ENCODE data around the gene MTSS2.

Gene MTSS2

DNA sequence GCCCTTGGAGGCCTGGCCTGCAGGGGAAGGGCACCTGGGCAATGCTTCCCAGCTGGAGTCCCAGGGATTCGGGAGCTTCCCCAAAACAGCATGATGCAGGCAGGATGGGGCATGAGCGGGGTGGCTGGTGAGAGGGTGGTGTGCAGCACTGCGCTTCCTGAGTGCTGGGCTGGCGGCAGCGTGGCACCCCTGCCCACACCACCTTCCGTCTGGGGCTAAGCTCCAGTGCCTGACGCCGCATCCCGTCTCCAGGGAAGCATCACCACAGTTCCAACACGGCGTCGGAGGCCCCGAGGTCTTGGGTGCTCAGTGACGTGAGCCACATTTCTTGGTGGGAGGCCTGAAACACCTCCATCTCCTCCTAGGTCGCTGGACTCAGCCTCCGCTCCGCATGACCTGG, 13.8 kb upstream of the MTSS2 start:
- no peak for DNase-seq (ENCODE audit: low spot score)

DNA sequence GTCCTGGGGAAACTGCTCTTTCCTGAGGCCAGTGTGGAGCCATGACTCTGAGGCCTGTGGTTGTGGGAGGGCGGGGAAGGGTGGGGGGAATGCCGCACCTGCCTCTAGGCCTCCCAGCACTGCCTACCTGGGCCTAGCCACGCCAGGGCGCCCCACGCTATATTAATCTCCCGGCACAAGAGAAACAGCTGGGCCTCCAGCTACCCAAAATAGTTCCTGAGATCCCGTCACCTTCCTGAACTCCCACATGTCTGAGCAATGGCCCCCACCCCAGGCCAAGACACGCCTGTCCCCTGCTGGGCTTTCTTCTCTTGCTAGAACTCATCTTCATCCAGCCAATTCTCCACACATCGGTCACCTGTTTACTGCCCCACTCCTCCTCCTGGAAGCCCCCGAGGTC, 13.0 kb upstream of the MTSS2 start:
- DNase-seq (ENCODE audit: low spot score): no peak

DNA sequence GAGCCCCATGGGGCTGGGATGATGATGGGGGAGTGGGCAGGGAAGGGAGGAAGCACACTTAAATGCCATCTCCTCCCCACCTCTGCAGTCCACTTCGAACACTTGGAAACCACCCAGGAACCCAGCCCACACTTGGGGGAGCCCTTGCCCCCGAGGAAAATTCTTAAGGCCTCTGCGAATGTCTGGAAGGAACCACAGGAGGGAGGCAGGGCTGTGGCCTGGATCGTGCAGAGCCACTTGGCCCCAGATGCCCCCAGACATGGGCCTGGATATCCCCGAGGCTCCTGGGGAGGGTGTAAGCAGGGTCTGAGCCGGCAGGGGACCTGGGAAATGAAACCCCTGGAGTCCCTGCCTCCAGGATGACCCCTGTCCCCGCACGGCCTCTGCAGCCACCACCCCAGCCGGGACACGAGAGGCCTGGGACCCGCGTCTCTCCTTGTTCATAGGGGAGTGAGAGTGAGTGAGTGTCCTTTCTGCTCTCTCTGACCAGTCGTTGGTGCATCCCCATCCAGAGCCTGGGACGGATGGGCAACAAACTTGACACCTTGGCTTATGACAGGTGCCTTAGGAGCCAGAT, 11.8 kb upstream of the MTSS2 start:
- DNase-seq (ENCODE audit: low spot score): no peak

DNA sequence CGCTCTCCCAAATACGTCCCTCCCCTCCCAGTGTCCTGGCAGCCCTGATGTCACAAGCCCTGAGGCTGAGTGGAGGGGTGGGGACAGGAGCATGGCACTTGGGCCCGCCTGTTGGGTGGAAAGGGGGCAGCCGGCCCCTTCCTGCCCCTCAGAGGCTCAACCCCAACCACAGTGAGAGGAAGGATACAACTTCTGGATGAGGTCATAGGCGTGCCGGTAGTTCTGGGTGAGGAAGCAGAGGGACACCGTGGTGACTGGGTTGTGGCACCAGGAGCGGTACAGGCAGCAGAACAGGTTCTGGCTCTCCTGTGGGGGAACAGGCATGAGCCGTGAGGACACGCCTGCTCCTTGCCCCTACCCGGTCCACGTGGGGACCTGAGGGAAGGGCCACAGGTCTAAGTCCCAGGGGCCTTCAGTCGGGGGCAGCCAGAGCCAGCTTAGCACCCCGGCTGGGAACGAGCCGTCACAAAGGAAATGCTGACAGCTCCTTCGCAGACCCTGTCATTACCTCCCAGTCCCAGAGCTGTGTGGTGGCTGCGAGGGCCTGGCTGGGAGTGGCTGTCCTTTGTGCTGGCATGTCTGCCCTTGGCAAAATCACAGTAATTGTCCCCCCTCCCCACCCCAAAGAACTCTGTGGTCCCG, 11.2 kb upstream of the MTSS2 start:
- peak; percentile 37 for DNase-seq (ENCODE audit: low spot score)

DNA sequence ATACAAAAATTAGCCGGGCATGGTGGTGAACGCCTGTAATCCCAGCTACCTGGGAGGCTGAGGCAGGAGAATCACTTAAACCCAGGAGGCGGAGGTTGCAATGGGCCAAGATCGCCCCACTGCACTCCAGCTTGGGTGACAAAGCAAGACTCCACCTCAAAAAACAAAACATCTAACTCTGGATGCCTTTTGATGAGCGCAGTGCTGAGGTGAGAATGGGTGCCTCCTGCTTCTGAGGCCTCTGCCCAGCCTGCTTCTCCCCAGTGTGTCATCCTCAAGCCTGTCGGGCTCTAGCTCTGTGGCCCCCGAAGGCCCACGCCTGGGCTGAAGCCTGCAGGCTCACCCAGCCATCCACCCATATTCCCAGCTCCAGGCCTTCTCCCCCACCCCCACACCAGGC, 10.5 kb upstream of the MTSS2 start:
- DNase-seq (ENCODE audit: low spot score): peak; percentile 42

DNA sequence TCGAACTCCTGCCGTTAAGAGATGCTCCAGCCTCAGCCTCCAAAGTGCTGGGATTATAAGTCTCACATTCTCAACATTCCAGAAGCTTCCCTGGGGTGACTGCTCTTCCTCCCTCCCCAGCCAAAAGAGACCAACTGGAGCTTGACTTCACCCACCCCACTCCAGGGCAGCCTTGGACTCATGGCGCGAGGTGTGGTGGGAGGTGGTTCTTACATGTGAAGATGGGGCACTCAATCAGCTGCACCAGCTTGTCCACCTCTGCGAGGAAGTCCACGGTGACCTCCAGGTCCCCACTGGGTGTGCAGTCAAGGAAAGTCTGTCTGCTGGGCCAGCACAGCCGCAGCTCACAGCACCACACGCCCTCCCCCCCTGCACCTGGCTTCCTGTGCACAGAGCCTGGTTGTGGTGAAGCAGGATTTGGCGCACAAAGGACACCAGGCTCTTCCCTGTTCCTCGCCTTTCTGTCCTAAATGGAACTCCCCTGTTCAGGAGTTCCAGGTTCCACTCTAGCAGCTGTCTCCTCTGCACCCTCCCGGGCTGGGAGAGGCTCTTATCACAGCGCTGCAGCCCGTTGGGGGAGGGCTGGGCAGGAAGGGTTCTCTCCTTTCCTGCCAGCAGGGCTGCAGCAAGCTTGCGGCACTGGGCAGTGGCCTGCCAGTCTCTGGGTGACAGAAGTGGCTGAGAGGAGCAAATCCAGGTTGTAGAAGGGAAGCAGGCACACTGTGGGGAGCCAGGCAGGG, 9.6 kb upstream of the MTSS2 start:
- DNase-seq (ENCODE audit: low spot score): peak; percentile 91

DNA sequence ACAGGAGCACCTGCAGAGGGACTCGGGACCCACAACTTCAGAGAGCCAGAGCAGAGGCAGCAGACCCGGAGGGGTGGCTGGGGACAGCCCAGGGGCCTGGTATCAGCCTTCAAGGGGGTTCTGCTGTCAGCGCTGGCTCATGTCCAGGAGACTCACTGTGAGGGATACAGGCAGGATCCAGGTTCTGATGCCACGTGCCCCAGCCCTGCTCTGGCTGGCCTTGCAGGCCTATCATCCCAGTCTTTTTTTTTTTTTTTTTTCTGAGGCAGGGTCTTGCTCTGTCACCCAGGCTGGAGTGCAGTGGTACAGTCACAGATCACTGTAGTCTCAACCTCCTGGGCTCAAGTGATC, 9.0 kb upstream of the MTSS2 start:
- DNase-seq (ENCODE audit: low spot score): peak; percentile 55

DNA sequence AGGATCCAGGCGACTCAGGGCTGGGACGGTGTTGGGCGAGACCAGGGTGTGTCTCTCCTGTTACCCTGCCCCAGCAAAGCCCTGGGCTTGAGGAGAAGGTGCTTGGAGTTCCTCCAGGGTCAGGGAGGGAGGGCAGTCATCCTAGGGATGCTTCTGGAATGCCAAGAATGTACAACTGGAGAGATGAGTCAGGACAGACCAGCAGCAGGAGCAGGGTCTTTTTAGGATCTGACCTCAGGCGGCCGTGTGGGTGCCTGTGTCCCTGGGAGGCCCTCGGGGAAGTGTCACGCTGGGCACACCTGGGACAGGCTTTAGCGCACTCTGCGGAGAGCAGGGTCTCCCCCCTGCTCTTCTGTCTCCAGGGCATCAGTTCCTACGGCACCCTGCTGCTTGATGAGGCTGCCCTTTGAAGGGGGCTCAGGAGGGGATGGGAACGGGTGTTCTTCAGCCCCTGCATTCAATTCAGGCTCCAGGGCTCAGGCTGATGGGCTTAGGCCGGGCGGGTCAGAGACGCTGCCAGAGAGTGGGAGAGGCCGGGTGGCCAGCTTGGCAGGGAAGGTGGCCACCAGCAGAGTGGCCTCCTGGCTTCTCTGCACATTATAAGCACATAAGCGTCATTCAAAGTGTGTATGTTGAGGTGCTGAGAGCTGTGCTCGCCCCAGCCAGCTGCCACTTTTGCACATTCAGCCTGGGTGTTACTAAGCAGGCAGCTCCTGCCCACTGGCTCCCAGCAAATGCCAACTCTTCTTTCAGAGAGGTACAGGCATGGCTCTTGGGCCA, 8.4 kb upstream of the MTSS2 start:
- DNase-seq (ENCODE audit: low spot score): peak; percentile 23

DNA sequence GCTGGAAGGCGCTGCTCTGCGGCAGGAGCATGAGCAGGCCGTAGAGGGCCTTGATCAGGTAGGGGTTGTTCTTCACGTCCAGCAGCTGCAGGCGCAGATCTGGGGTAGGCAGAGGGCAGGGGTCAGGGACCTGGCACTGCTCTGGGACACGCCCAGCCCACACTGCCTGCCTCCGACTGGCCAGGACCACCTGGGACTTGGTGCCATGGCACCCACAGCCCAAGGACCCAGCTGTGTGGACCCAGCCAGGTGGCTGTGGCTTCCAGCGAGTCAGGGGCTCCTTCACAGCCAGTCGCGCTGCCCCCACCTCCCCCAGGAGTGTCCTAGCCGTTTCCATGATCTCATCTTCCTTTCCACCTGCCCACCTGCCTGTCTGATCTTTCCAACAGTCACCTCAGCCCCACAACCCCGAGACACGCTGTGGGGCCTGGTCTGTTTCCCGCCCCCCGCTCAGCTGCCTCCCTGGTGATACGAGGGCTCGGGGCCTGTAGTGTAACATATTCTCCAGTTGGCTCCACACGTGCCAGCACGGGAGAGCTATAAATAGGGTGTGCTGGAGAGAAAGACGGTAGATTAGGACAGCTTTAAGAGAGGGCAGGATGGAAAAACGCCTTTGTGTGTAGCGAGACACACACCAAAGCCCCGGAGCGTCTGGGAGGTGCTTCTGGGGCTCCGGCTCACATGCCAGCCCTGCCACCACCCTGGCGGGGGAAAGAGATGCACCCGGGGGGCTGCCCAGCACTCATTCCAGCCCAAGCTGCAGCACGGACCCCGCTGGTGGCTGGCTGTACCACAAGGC, 7.2 kb upstream of the MTSS2 start:
- no peak for DNase-seq (ENCODE audit: low spot score)

DNA sequence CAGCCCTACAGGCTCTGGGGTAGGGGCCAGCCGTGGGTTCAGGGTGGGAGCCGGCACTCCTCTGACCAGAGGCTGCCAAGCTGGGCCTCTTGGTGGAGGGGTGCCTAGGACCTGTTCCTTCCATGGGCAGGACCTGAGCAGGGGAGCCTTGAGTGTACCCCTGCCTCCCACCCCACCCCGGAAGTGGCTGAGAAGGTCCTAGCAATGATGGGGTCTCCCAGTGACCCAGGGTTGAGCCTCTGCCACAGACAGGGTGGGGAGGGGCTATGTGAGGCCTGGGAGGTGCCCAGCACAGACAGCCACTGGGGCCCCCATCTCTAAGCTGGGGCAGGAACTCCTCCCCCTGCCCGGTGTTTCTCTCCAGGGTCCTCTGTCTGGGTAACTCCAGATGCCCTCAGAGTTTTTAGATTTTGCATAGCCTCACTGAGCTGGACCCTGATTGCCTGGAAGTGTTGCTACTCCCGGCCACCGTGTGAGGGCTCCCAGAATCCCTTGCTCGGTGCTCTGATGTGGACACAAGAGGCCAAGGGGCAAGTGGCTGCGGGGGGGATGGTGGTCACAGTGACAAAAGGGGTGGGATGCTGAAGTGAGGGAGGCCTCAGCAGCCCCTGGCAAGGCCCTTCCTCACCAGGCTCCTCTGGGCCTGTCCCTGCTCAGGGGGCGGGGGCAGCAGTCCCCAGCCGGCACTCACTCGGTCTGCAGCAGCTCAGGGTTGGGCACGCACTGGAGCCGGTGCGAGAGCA, 6.4 kb upstream of the MTSS2 start:
- no peak for DNase-seq (ENCODE audit: low spot score)

DNA sequence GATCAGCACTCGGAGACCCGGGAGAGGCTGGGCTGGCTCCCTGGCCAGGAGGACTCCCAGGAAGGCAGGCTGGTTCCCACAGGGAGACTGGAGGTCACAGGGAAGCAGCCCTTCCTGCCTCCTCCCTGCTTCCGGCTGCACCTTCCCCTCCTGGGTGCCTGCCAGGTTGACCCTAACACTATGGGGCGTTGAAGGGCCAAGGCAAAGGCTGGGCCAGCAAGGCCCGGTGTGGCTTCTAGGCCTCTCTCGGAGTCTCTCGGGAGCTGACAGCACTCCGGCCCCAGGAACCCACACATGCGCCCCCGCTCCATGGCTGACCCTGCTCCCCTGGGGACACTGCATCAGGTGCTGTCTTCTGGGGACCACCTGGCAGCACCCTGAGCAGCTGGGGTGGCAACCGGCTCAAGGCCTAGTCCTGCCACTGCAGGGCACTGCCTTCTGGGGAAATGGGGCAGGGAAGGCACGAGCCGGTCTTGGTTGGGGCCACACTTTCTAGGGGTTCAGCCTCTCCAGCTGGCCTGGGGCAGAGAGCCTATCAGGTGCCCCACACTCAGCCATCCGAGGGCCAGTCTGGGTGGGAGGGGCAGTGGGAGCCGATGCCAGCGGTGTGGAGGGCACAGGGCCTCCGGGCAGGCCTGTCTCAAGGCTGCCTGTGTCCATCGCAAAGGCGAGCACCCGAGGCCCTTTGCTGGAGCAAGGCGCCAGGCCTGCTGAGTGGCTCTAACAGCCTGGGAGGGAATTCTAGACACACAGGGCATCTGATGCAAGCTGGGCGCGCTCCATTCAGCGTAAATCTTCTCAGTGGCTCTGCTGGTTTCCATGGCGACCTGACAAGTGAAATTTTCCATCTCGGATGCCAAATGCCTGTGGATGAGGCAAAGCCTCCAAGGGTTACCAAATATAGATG, 5.6 kb upstream of the MTSS2 start:
- DNase-seq (ENCODE audit: low spot score): no peak

DNA sequence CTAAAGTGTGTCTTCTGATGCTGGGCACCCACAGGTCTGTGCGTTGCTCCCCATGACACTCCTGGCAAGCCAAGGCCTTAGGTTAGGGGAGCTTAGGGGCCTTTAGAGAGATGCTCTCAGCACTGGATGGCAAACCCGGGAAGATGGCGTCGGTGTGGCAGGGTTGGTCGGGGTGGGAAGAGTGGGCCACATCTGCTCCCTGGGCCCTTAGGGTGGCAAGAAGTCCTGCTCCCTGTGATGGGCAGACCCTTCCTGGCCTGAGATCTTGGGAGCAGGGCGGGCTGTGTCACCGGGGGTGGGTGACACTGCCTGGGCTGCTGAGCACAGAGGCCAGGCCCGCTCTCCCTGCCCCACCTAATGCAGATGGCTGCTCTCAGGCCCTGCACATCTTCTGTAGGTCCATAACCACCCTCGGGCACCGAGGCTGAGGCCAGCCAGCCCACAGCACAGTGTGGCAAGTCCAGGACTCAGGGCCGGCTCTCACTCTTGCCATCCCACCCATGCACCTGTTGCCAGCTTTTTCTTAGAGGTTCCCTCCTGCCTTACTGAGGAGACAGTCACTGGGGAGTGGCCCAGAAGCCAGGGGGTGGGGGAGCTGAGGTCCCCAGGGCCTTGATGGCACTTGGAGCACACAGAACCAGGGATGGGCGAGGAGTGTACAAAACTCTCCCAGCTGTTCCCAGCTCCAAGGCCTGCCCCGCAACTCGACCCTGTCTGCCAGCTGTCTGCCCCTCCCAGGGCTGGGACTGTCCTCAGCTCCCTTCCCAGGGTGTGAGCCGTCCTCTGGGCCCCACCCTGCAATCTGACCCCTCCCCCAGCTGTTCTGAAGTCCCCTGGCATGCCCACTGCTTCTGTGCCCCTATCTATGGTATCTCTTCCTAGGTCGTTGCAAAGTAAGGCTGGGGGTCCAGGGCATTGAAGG, 4.4 kb upstream of the MTSS2 start:
- DNase-seq (ENCODE audit: low spot score): no peak

DNA sequence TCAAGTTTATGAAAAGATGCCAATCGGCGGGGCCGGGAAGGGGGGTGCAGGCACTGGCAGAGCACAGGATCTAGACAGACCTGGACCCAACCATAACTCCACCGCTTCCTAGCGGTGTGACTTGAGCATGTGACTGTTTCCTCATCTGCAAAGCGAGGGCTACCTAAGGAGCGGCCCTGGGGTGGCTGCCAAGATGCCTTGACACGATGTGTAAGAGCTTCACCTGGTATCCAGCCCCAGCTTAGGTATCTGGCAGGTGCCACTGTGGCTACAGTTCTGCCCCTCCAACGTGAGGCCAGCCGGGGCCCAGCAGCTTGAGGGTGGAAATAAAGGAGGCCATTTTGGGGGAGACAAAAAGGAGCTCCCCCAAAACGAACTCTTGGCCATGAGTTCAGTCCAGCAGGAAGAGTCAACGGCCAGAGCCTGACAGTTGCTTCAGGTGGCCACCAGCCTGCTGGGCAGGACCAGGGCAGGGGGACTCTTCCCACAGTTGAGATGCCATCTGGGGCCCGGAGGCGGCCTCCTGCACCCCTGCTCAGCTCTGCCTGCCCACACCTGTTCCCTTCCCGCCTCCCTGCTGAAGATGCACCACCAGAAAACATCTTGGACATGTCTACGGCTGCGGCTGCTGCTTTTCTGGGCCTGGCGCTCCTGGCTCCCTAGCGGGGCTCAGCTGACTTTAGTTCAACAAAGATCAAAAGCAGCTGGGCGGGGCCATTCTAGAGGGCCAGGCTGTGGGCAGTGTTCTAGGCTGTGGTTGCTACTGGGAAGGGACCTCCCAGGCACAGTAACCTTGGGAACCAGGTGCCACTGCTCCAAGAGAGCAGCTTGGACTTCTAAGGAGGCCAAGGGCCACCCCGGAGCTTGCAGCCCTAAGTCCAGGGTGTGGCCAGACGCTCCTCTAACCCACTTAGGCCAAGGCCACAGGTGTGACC, 3.4 kb upstream of the MTSS2 start:
- DNase-seq (ENCODE audit: low spot score): no peak

DNA sequence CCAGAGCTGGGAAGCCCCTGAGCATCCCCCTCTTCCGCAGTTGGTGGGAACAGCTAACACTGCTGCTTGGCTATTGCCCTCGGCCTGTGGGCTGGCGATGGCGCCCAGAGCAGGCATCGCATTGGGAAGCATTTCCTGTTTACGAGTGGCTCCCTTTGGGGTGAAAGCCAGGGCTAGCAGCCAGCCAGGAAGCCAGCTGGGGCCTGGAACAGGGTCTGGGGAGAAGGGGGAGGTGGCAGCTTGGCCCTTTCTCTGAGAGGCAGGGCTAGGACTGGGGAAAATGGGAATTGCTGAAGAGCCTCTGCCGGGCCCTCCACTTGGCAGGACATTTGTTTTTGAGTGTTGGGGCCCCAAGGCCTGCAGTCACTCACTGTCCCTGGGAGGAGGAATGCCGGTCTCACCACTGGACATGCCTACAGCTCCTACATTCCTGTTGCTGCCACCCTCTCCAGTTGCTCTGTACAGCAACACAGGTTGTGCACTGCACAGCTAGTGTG, 2.4 kb upstream of the MTSS2 start:
- DNase-seq (ENCODE audit: low spot score): no peak

DNA sequence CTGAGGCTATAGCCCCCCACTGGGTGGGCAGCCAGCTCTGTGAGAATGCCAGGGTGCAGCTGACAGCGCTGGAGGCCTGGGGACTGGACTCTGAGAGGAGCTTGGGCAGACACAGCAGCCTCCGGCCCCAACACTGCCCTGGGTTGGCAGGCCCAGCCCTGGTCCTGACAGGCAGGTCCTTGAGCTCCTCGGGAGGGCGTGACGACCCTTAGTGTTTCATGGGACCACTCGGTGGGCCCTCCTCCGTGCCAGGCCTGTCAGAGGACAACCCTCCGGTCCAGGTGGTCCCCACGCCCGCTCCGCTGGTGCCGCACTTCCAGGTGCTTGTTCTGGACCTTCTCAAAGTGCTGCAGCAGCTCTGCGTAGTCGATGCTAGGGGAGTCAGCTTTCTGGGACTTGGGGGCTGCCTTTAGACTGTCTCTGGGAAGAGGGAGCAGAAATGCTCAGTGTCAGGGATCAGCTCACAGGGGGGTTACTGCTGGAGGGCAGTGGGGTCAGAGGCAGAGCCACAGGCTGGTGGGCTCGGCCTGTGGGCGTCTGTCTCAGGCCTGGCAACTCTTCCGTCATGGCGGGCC, 1.9 kb upstream of the MTSS2 start:
- no peak for DNase-seq (ENCODE audit: low spot score)

DNA sequence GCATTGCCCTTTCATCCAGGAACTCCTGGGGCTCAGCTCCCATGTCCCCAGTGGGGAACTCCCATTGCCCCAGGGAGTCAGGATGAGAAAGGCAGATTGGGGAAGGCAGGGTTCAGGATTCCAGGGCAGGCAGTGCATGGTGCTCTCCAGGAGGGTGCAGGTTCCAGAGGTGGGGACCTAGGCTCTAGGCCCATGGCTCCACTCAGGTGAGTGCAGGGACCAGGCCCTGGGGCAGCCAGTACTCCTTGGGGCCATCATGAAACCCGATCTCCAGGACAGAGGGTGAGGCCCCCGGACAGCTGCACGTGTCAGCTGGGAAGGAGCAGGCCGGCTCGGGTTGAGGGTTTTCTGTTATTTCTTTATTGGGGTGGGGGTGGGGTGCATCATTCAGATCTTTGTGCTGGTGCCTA, 1.3 kb upstream of the MTSS2 start:
- DNase-seq (ENCODE audit: low spot score): no peak

DNA sequence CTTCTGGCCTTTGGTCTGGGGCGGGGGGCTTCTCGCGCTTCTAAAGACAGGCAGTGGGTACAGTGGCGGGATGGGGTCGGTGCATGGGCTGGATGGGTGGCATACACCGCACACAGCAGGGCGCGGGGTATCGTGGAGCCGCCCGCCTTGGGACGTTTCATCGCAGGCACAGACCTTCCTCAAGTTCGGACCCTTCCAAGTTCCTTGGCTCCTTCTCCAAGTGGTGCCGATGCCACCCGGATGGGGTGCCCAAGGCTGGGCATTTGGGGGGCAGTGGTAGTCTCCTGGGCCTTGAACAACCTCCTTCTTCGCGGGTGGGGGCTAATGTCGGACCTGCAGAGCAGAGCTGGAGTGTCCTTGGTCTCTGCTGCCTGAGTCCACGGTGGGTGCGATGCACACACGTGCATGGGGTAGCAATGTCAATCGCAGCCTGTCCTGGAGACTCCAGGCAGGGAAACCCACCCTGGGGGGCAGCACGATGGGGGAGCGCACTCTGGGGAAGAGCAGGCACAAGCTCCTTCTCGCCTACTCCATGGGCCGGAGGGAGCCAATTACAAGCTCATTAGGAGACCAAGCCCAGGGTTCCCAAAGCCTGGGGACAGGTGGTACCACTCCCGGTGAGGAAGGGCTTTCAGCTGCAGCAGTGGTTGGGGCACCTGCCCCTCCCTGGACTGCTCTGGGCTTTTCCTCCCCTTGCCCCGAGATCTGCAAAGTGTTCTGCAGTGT, 686 bp upstream of the MTSS2 start:
- DNase-seq (ENCODE audit: low spot score): no peak
